Measurements from ENCODE around the gene NPC2.
"Not testable (repeated sequence)": the region's sequence is repeated elsewhere in the genome, so short reads cannot be mapped to it uniquely, and the experiment has no call there.

The NPC2 gene

GRCh38 chr14:74462993-74463392 is 30.1 kb downstream of the NPC2 start:
- no peak overlapping the region for H3K27ac ChIP-seq (ENCODE audit: low read length)
- H3K27me3 ChIP-seq (ENCODE audit: control insufficient read depth, insufficient read depth, low read length) = no peaks in the 10 kb centered on the region
- H3K9ac ChIP-seq (ENCODE audit: low read length) = no peak overlapping the region
- no peaks in the 10 kb centered on the region for H3K36me3 ChIP-seq (ENCODE audit: control insufficient read depth, low read depth, low read length)
- no peak overlapping the region for H3K4me3 ChIP-seq (ENCODE audit: low read length)
- no peaks in the 10 kb centered on the region for H3K4me1 ChIP-seq (ENCODE audit: control insufficient read depth, low read depth, low read length)
- H3K9me3 ChIP-seq (ENCODE audit: control insufficient read depth, low read depth, low read length) = no peaks in the 10 kb centered on the region

GRCh38 chr14:74459976-74460375 is 33.1 kb downstream of the NPC2 start:
- Histone ChIP-seq H3K27ac (ENCODE audit: low read length) (no peak overlapping the region), H3K36me3 (ENCODE audit: control insufficient read depth, low read depth, low read length) (no peaks in the 10 kb centered on the region), H3K4me3 (ENCODE audit: low read length) (no peak overlapping the region), H3K9ac (ENCODE audit: low read length) (no peak overlapping the region), H3K9me3 (ENCODE audit: control insufficient read depth, low read depth, low read length) (no peaks in the 10 kb centered on the region), H3K27me3 (ENCODE audit: control insufficient read depth, insufficient read depth, low read length) (no peaks in the 10 kb centered on the region), H3K4me1 (ENCODE audit: control insufficient read depth, low read depth, low read length) (no peaks in the 10 kb centered on the region)

GRCh38 chr14:74459289-74459946 is 33.7 kb downstream of the NPC2 start:
- Histone ChIP-seq H3K4me1 (ENCODE audit: control insufficient read depth, low read depth, low read length) (no peaks in the 10 kb centered on the region), H3K27me3 (ENCODE audit: control insufficient read depth, insufficient read depth, low read length) (no peaks in the 10 kb centered on the region), H3K4me3 (ENCODE audit: low read length) (no peak overlapping the region), H3K36me3 (ENCODE audit: control insufficient read depth, low read depth, low read length) (no peaks in the 10 kb centered on the region), H3K9ac (ENCODE audit: low read length) (no peak overlapping the region), H3K27ac (ENCODE audit: low read length) (no peak overlapping the region), H3K9me3 (ENCODE audit: control insufficient read depth, low read depth, low read length) (no peaks in the 10 kb centered on the region)

GRCh38 chr14:74457565-74457895 is 35.6 kb downstream of the NPC2 start:
- no peaks in the 10 kb centered on the region for H3K36me3 ChIP-seq (ENCODE audit: control insufficient read depth, low read depth, low read length)
- H3K9ac ChIP-seq (ENCODE audit: low read length) = no peak overlapping the region
- no peak overlapping the region for H3K27ac ChIP-seq (ENCODE audit: low read length)
- H3K9me3 ChIP-seq (ENCODE audit: control insufficient read depth, low read depth, low read length) = no peaks in the 10 kb centered on the region
- no peaks in the 10 kb centered on the region for H3K27me3 ChIP-seq (ENCODE audit: control insufficient read depth, insufficient read depth, low read length)
- H3K4me3 ChIP-seq (ENCODE audit: low read length) = no peak overlapping the region
- H3K4me1 ChIP-seq (ENCODE audit: control insufficient read depth, low read depth, low read length) = no peaks in the 10 kb centered on the region

- Histone ChIP-seq H3K4me1 (ENCODE audit: control insufficient read depth, low read depth, low read length) (no peaks in the 10 kb centered on the region), H3K36me3 (ENCODE audit: control insufficient read depth, low read depth, low read length) (no peaks in the 10 kb centered on the region), H3K27ac (ENCODE audit: low read length) (no peak overlapping the region), H3K9ac (ENCODE audit: low read length) (no peak overlapping the region), H3K4me3 (ENCODE audit: low read length) (no peak overlapping the region), H3K9me3 (ENCODE audit: control insufficient read depth, low read depth, low read length) (no peaks in the 10 kb centered on the region), H3K27me3 (ENCODE audit: control insufficient read depth, insufficient read depth, low read length) (no peaks in the 10 kb centered on the region)
Measured at GRCh38 chr14:74456684-74457564, 36.2 kb downstream of the NPC2 start.

GRCh38 chr14:74454397-74454796 is 38.7 kb downstream of the NPC2 start:
- not testable (repeated sequence) for H3K27me3 ChIP-seq (ENCODE audit: control insufficient read depth, insufficient read depth, low read length); H3K27ac ChIP-seq (ENCODE audit: low read length); H3K4me3 ChIP-seq (ENCODE audit: low read length); H3K4me1 ChIP-seq (ENCODE audit: control insufficient read depth, low read depth, low read length); H3K36me3 ChIP-seq (ENCODE audit: control insufficient read depth, low read depth, low read length); H3K9me3 ChIP-seq (ENCODE audit: control insufficient read depth, low read depth, low read length); H3K9ac ChIP-seq (ENCODE audit: low read length)

GRCh38 chr14:74444866-74445265 is 48.2 kb downstream of the NPC2 start:
- Histone ChIP-seq H3K4me1 (ENCODE audit: control insufficient read depth, low read depth, low read length) (peaks cover 5% of the 10 kb centered on the region), H3K36me3 (ENCODE audit: control insufficient read depth, low read depth, low read length) (no peaks in the 10 kb centered on the region), H3K27me3 (ENCODE audit: control insufficient read depth, insufficient read depth, low read length) (no peaks in the 10 kb centered on the region), H3K9ac (ENCODE audit: low read length) (no peak overlapping the region), H3K4me3 (ENCODE audit: low read length) (no peak overlapping the region), H3K9me3 (ENCODE audit: control insufficient read depth, low read depth, low read length) (no peaks in the 10 kb centered on the region), H3K27ac (ENCODE audit: low read length) (no peak overlapping the region)

GRCh38 chr14:74442757-74443156 is 50.3 kb downstream of the NPC2 start:
- no peaks in the 10 kb centered on the region for H3K9me3 ChIP-seq (ENCODE audit: control insufficient read depth, low read depth, low read length)
- no peaks in the 10 kb centered on the region for H3K27me3 ChIP-seq (ENCODE audit: control insufficient read depth, insufficient read depth, low read length)
- peaks cover 9% of the 10 kb centered on the region for H3K4me1 ChIP-seq (ENCODE audit: control insufficient read depth, low read depth, low read length)
- no peaks in the 10 kb centered on the region for H3K36me3 ChIP-seq (ENCODE audit: control insufficient read depth, low read depth, low read length)
- no peak overlapping the region for H3K4me3 ChIP-seq (ENCODE audit: low read length)
- H3K9ac ChIP-seq (ENCODE audit: low read length) = no peak overlapping the region
- no peak overlapping the region for H3K27ac ChIP-seq (ENCODE audit: low read length)

- H3K9me3 ChIP-seq (ENCODE audit: control insufficient read depth, low read depth, low read length) = no peaks in the 10 kb centered on the region
- no peaks in the 10 kb centered on the region for H3K27me3 ChIP-seq (ENCODE audit: control insufficient read depth, insufficient read depth, low read length)
- H3K4me1 ChIP-seq (ENCODE audit: control insufficient read depth, low read depth, low read length) = peaks cover 9% of the 10 kb centered on the region
- H3K36me3 ChIP-seq (ENCODE audit: control insufficient read depth, low read depth, low read length) = no peaks in the 10 kb centered on the region
- H3K27ac ChIP-seq (ENCODE audit: low read length) = no peak overlapping the region
- no peak overlapping the region for H3K4me3 ChIP-seq (ENCODE audit: low read length)
- H3K9ac ChIP-seq (ENCODE audit: low read length) = no peak overlapping the region
Measured at GRCh38 chr14:74441113-74441512, 52.0 kb downstream of the NPC2 start.

GRCh38 chr14:74438351-74438915 is 54.7 kb downstream of the NPC2 start:
- H3K4me1 ChIP-seq (ENCODE audit: control insufficient read depth, low read depth, low read length) = peaks cover 4% of the 10 kb centered on the region
- no peaks in the 10 kb centered on the region for H3K27me3 ChIP-seq (ENCODE audit: control insufficient read depth, insufficient read depth, low read length)
- no peak overlapping the region for H3K4me3 ChIP-seq (ENCODE audit: low read length)
- H3K36me3 ChIP-seq (ENCODE audit: control insufficient read depth, low read depth, low read length) = no peaks in the 10 kb centered on the region
- no peak overlapping the region for H3K9ac ChIP-seq (ENCODE audit: low read length)
- no peak overlapping the region for H3K27ac ChIP-seq (ENCODE audit: low read length)
- H3K9me3 ChIP-seq (ENCODE audit: control insufficient read depth, low read depth, low read length) = no peaks in the 10 kb centered on the region

- no peak overlapping the region for H3K4me3 ChIP-seq (ENCODE audit: low read length)
- no peak overlapping the region for H3K27ac ChIP-seq (ENCODE audit: low read length)
- no peaks in the 10 kb centered on the region for H3K36me3 ChIP-seq (ENCODE audit: control insufficient read depth, low read depth, low read length)
- H3K9me3 ChIP-seq (ENCODE audit: control insufficient read depth, low read depth, low read length) = no peaks in the 10 kb centered on the region
- H3K27me3 ChIP-seq (ENCODE audit: control insufficient read depth, insufficient read depth, low read length) = no peaks in the 10 kb centered on the region
- H3K9ac ChIP-seq (ENCODE audit: low read length) = no peak overlapping the region
- H3K4me1 ChIP-seq (ENCODE audit: control insufficient read depth, low read depth, low read length) = peaks cover 4% of the 10 kb centered on the region
Measured at GRCh38 chr14:74437496-74438053, 55.5 kb downstream of the NPC2 start.

Measured in iPS-18a (cell line).